Neural progenitor cell (in vitro differentiated cells): ENCODE data around the gene CYP2F1.
A peak's percentile ranks its signal among the peaks of the same experiment; 100 is the strongest.

Experiments
- CTCF ChIP-seq: fragments of 200-600 bp; sonication (generic); IDR thresholded peaks from 2 replicates; pipeline ENCODE4 v1.5.1; 2017; ENCODE audit warnings: antibody characterized with exemption, mild to moderate bottlenecking
- EZH2phosphoT487 ChIP-seq: fragments of 200-600 bp; sonication (generic); IDR thresholded peaks from 2 replicates; pipeline ENCODE4 v1.6.1; 2017; ENCODE audit warnings: antibody characterized with exemption

- TF ChIP-seq CTCF (peak; percentile 30), EZH2phosphoT487 (no peak)
Observed at GRCh38 chr19:41089959-41090358, 24.3 kb upstream of the CYP2F1 start.
